Keratinocyte (primary cell): ENCODE results near the gene BBS9. TPM values are rescaled to one million over a fixed set of nuclear protein-coding genes. Genes with fewer than 3 reads are reported as not detected.

Experiments used
- DNase-seq: peaks from one replicate; pipeline ENCODE4 v3.0.0-alpha.2; 2011; ENCODE audit warnings: low read depth, missing footprints, low spot score
- FAIRE-seq: peaks from 2 replicates; lab custom pipeline; 2011; peaks lifted over from hg19 to GRCh38; lab: Jason Lieb, UNC
- H2AFZ ChIP-seq: 2 replicates; pipeline ENCODE4 v1.6.0; 2012; ENCODE audit warnings: low read length, control low read depth, inconsistent platforms; ENCODE audit not compliant: control insufficient read depth
- H3K27ac ChIP-seq: 2 replicates; pipeline ENCODE4 v1.5.1; 2011; ENCODE audit warnings: low read length; ENCODE audit not compliant: control insufficient read depth, insufficient read depth
- H3K27me3 ChIP-seq: 3 replicates; pipeline ENCODE4 v1.6.0; 2011; ENCODE audit warnings: low read length; ENCODE audit not compliant: control insufficient read depth, insufficient read depth; ENCODE audit errors: extremely low read depth
- H3K36me3 ChIP-seq, 2 experiments: 2 replicates in 1 of 2; 3 replicates in 1 of 2; pipeline ENCODE4 v1.5.1; 2011; ENCODE audit warnings: low read length in 2 of 2, mild to moderate bottlenecking in 1 of 2; ENCODE audit not compliant: control insufficient read depth in 2 of 2, insufficient read depth in 2 of 2; ENCODE audit errors: extremely low read depth in 1 of 2
- H3K4me1 ChIP-seq: 3 replicates; pipeline ENCODE4 v1.5.1; 2011; ENCODE audit warnings: low read length; ENCODE audit not compliant: control insufficient read depth, insufficient read depth; ENCODE audit errors: extremely low read depth
- H3K4me2 ChIP-seq: 3 replicates; pipeline ENCODE4 v1.6.0; 2011; ENCODE audit warnings: low read depth, low read length; ENCODE audit not compliant: control insufficient read depth, insufficient read depth; ENCODE audit errors: extremely low read depth
- H3K4me3 ChIP-seq, 3 experiments: fragments of 200-600 bp in 1 of 3; sonication (generic) in 1 of 3; 2 replicates in 2 of 3; 3 replicates in 1 of 3; pipeline ENCODE4 v1.5.1; 2011 to 2016; ENCODE audit warnings: low read length in 3 of 3, mild to moderate bottlenecking in 3 of 3, control low read depth in 2 of 3, inconsistent platforms in 1 of 3, low read depth in 1 of 3, mixed read lengths in 1 of 3, mixed run types in 1 of 3, moderate library complexity in 1 of 3; ENCODE audit not compliant: control insufficient read depth in 2 of 3, insufficient read depth in 2 of 3; ENCODE audit errors: extremely low read depth in 1 of 3
- H3K79me2 ChIP-seq: 2 replicates; pipeline ENCODE4 v1.6.0; 2012; ENCODE audit warnings: low read length; ENCODE audit not compliant: control insufficient read depth, insufficient read depth
- H3K9ac ChIP-seq: 3 replicates; pipeline ENCODE4 v1.6.0; 2011; ENCODE audit warnings: low read length; ENCODE audit not compliant: control insufficient read depth, insufficient read depth; ENCODE audit errors: extremely low read depth
- H3K9me1 ChIP-seq: 3 replicates; pipeline ENCODE4 v1.6.0; 2011; ENCODE audit warnings: low read length; ENCODE audit not compliant: control insufficient read depth, insufficient read depth; ENCODE audit errors: extremely low read depth
- H3K9me3 ChIP-seq: 2 replicates; pipeline ENCODE4 v1.5.1; 2012; ENCODE audit warnings: low read depth, low read length; ENCODE audit not compliant: control insufficient read depth
- H4K20me1 ChIP-seq: 3 replicates; pipeline ENCODE4 v1.6.0; 2011; ENCODE audit warnings: low read length; ENCODE audit not compliant: control insufficient read depth, insufficient read depth; ENCODE audit errors: extremely low read depth
- EZH2 ChIP-seq: IDR thresholded peaks from one replicate; pipeline ENCODE4 v1.6.1; 2012; ENCODE audit warnings: inconsistent platforms, mild to moderate bottlenecking, low read length, moderate library complexity
- dilution Hi-C: fragments of 300-500 bp; cut with MboI; formaldehyde crosslinking; loops from one replicate; pipeline ENCODE4 v1.7.0; 2020; ENCODE audit warnings: low sequenced_read_pairs; ENCODE audit not compliant: extremely low pct_ligation_motif_present
- polyA plus RNA-seq, 5 experiments: library from polyadenylated mRNA; depleted of rRNA in 3 of 5; stranded (reverse) in 3 of 5; stranded (forward) in 1 of 5; unstranded in 1 of 5; fragments of >200 nt; gene quantifications; 1 replicate in 1 of 5; 2 replicates in 3 of 5; 3 replicates in 1 of 5; pipeline versions ENCODE4 v1.2.1 to v1.2.3, GENCODE V29; 2011 to 2012; ENCODE audit warnings: missing spikeins in 2 of 5, low read depth in 1 of 5, low replicate concordance in 1 of 5
- TF ChIP-seq, protein P1 (sequence below), 3 experiments: IDR thresholded peaks in 1 of 3; conservative IDR thresholded peaks in 1 of 3; optimal IDR thresholded peaks in 1 of 3; 2 replicates in 2 of 3; 3 replicates in 1 of 3; pipeline versions ENCODE3 to v1.5.1; 2011; ENCODE audit warnings: low read length in 3 of 3, mild to moderate bottlenecking in 3 of 3, moderate library complexity in 2 of 3, control low read depth in 1 of 3, inconsistent platforms in 1 of 3; ENCODE audit not compliant: insufficient read depth in 2 of 3; ENCODE audit errors: extremely low read depth in 1 of 3

BBS9 gene
- polyA plus RNA-seq, 1 donor (not counting 4 experiments of a cell fraction or from before 2014, with no cell fraction given) = 7.6 TPM

GRCh38 chr7:33221390-33221789 is 92.0 kb downstream of the BBS9 start:
- Histone ChIP-seq H4K20me1 (no peaks in the 10 kb centered on the region), H3K36me3 (no peaks in the 10 kb centered on the region), H3K9me3 (no peaks in the 10 kb centered on the region), H3K4me1 (no peaks in the 10 kb centered on the region), H3K9ac (no peak overlapping the region), H3K4me3 (no peak overlapping the region), H2AFZ (no peak overlapping the region), H3K27me3 (no peaks in the 10 kb centered on the region), H3K27ac (no peak overlapping the region), H3K4me2 (no peak overlapping the region), H3K9me1 (no peaks in the 10 kb centered on the region), H3K79me2 (no peaks in the 10 kb centered on the region)
- dilution Hi-C loops = no loop called here
- DNase-seq (no peak), FAIRE-seq (no peak)
- no peak for TF ChIP-seq EZH2
- TF ChIP-seq, protein P1, sequence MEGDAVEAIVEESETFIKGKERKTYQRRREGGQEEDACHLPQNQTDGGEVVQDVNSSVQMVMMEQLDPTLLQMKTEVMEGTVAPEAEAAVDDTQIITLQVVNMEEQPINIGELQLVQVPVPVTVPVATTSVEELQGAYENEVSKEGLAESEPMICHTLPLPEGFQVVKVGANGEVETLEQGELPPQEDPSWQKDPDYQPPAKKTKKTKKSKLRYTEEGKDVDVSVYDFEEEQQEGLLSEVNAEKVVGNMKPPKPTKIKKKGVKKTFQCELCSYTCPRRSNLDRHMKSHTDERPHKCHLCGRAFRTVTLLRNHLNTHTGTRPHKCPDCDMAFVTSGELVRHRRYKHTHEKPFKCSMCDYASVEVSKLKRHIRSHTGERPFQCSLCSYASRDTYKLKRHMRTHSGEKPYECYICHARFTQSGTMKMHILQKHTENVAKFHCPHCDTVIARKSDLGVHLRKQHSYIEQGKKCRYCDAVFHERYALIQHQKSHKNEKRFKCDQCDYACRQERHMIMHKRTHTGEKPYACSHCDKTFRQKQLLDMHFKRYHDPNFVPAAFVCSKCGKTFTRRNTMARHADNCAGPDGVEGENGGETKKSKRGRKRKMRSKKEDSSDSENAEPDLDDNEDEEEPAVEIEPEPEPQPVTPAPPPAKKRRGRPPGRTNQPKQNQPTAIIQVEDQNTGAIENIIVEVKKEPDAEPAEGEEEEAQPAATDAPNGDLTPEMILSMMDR (optimal IDR thresholded peaks at IDR 0.05 in 1 of 3, IDR thresholded peaks at IDR 0.05 in 1 of 3, conservative IDR thresholded peaks at IDR 0.05 in 1 of 3; ENCODE audit: extremely low read depth in 1 of 3, insufficient read depth in 2 of 3, low read length in 3 of 3) = no peak

DNA sequence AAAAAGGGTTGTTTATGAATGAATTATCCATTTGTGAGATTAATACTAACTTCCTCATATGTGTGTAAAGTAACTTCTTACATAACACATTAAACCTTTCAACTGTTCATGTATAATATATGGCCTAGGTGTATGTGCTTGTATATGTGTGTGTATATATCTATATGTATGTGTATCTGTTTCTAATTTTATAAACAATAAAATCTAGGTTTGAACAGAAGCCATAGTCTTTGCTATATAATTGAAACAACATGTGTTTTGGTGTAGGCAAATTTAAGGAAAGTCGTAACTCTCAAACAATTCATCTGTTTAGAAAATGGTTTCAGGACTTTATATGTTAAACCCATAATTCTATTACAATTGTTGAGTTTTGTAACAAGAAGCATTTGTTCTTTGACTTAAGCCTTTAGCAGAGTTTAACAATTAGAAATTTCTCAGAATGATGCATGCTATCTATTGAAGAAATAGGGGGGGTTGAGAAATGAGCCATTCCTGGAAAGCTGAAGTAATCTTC is 103.3 kb downstream of the BBS9 start:
- Histone ChIP-seq H3K9me1 (no peaks in the 10 kb centered on the region), H3K4me2 (no peak overlapping the region), H3K27ac (no peak overlapping the region), H4K20me1 (no peaks in the 10 kb centered on the region), H3K4me3 (no peak overlapping the region), H3K4me1 (no peaks in the 10 kb centered on the region), H2AFZ (no peak overlapping the region), H3K9ac (no peak overlapping the region), H3K27me3 (no peaks in the 10 kb centered on the region), H3K36me3 (no peaks in the 10 kb centered on the region), H3K9me3 (no peaks in the 10 kb centered on the region), H3K79me2 (no peaks in the 10 kb centered on the region)
- dilution Hi-C loops = no loop called here
- DNase-seq (no peak), FAIRE-seq (no peak)
- no peak for TF ChIP-seq EZH2
- TF ChIP-seq, protein P1 (optimal IDR thresholded peaks at IDR 0.05 in 1 of 3, IDR thresholded peaks at IDR 0.05 in 1 of 3, conservative IDR thresholded peaks at IDR 0.05 in 1 of 3; ENCODE audit: extremely low read depth in 1 of 3, insufficient read depth in 2 of 3, low read length in 3 of 3) = no peak
